Neural cell (in vitro differentiated cells): ENCODE data around the gene CLBA1.

Experiments
- EP300 ChIP-seq: fragments of 450-650 bp; conservative IDR thresholded peaks from 2 replicates; pipeline ENCODE4 v1.6.1; 2014; ENCODE audit warnings: antibody characterized with exemption, mild to moderate bottlenecking, moderate library complexity; ENCODE audit not compliant: poor library complexity, severe bottlenecking
- POLR2AphosphoS5 ChIP-seq: IDR thresholded peaks from 2 replicates; pipeline ENCODE4 v1.6.1; 2012
- RAD21 ChIP-seq: fragments of 450-650 bp; conservative IDR thresholded peaks from 2 replicates; pipeline ENCODE4 v1.6.1; 2014; ENCODE audit warnings: antibody characterized with exemption, mild to moderate bottlenecking, moderate library complexity
- SMC3 ChIP-seq: fragments of 450-650 bp; conservative IDR thresholded peaks from 2 replicates; pipeline ENCODE4 v1.6.1; 2014; ENCODE audit warnings: antibody characterized with exemption, mild to moderate bottlenecking, moderate library complexity; ENCODE audit not compliant: poor library complexity
- TF ChIP-seq, protein P1 (sequence below): fragments of 450-650 bp; IDR thresholded peaks from 2 replicates; pipeline ENCODE4 v1.5.1; 2014; ENCODE audit warnings: antibody characterized with exemption, mild to moderate bottlenecking, moderate library complexity; ENCODE audit not compliant: poor library complexity, severe bottlenecking

DNA sequence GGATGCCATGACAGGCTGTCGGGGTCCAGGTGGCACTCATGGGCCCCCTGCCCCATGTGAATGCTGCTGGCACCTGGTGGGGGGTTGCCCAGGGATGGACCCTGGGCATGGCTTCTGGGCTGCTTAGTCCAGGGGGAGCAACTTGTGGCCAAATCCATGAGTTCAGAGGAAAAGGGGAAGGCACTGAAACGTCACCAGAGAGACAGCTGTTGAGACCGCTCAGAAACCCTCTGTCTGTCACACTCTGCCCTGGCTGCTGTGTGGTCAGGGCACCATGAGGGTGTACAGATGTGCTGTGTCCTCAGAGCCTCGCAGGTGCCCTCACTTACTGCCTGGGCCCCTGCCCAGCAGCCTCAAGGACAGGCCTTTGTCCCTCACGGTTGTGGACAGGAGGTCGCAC, 9.4 kb downstream of the CLBA1 start:
- TF ChIP-seq, protein P1, sequence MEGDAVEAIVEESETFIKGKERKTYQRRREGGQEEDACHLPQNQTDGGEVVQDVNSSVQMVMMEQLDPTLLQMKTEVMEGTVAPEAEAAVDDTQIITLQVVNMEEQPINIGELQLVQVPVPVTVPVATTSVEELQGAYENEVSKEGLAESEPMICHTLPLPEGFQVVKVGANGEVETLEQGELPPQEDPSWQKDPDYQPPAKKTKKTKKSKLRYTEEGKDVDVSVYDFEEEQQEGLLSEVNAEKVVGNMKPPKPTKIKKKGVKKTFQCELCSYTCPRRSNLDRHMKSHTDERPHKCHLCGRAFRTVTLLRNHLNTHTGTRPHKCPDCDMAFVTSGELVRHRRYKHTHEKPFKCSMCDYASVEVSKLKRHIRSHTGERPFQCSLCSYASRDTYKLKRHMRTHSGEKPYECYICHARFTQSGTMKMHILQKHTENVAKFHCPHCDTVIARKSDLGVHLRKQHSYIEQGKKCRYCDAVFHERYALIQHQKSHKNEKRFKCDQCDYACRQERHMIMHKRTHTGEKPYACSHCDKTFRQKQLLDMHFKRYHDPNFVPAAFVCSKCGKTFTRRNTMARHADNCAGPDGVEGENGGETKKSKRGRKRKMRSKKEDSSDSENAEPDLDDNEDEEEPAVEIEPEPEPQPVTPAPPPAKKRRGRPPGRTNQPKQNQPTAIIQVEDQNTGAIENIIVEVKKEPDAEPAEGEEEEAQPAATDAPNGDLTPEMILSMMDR = no peak
- TF ChIP-seq RAD21 (no peak), EP300 (no peak), SMC3 (no peak), POLR2AphosphoS5 (no peak)
